ENCODE measurements around the gene EOLA2.

The EOLA2 gene

DNA sequence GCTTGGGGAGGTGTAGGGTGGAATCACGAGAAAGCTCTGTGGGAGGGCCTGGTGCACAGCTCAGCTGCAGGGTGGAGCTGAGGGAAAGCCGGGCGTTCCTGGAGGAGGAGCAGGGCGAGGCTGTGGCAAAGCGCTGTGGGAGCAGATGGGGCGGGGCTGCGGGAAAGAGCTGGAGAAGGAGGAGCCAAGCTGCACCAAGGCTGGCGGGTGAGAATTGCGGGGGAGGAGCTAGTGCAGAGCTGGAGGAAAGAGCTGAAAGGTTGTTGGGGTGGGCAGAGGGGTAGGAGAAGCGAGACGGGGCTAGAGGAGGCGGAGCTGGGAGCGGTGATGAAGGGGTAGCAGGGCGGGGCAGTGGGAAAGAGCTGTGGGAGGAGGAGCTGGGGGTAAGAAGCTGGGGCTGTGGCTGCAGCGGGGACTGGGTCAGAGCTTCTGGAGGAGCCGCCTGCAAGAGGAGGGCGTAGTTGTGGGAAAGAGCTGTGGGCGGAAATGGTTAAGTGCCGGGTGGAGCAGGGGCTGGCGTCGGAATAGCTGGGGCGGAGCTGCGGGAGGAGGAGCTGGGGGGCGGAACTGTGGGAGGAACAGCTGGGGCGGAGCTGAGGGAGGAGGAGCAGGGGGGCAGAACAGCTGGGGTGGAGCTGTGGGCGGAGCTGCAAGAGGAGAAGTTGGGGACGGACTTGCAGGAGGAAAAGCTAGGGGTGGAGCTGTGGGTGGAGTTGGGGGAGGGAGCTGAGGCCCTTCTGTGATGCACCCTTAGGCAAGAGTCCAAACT is 1.8 kb upstream of the EOLA2 start (continued):
- TF ChIP-seq ZNF645 (tag by site-specific recombination; IDR thresholded peaks at IDR 0.05) (no peak), ZNF157 (tag by site-specific recombination; IDR thresholded peaks at IDR 0.05) (no peak), ZNF335 (tag by site-specific recombination; conservative IDR thresholded peaks at IDR 0.05) (0 out of 2 replicates have a peak, but pooled peaks have one; percentile 21), SP7 (tag by site-specific recombination; IDR thresholded peaks at IDR 0.05) (peak; percentile 77), OSR2 (tag by site-specific recombination; IDR thresholded peaks at IDR 0.05) (peak; percentile 72; the same call in 1 of the 2 replicates), IKZF3 (tag by site-specific recombination; IDR thresholded peaks at IDR 0.05) (peak; percentile 69), REPIN1 (tag by site-specific recombination; IDR thresholded peaks at IDR 0.05; ENCODE audit: low read depth) (no peak), ZNF214 (tag by site-specific recombination; IDR thresholded peaks at IDR 0.05; ENCODE audit: borderline replicate concordance) (no peak), ZNF37A (tag by site-specific recombination; IDR thresholded peaks at IDR 0.05) (no peak), ZNF350 (tag by site-specific recombination; IDR thresholded peaks at IDR 0.05) (no peak), GFI1B (tag by site-specific recombination; IDR thresholded peaks at IDR 0.05) (no peak), ZNF391 (tag by site-specific recombination; IDR thresholded peaks at IDR 0.05; ENCODE audit: borderline replicate concordance, low read depth) (peak; percentile 54; the same call in 1 of the 2 replicates), ZNF596 (tag by site-specific recombination; IDR thresholded peaks at IDR 0.05) (no peak), ZNF670 (tag by site-specific recombination; IDR thresholded peaks at IDR 0.05; ENCODE audit: low read depth) (no peak), ZFP69B (tag by site-specific recombination; IDR thresholded peaks at IDR 0.05) (no peak), ZNF518A (tag by site-specific recombination; conservative IDR thresholded peaks at IDR 0.05; ENCODE audit: low read depth) (no peak), ZNF112 (tag by site-specific recombination; IDR thresholded peaks at IDR 0.05) (no peak), PRDM10 (tag by site-specific recombination; IDR thresholded peaks at IDR 0.05) (peak; percentile 75), KLF8 (tag by site-specific recombination; IDR thresholded peaks at IDR 0.05) (peak; percentile 91), ZNF548 (tag by site-specific recombination; IDR thresholded peaks at IDR 0.05) (no peak), PBX3 (CRISPR knock-in tag; IDR thresholded peaks at IDR 0.05) (0 out of 2 replicates have a peak, but pooled peaks have one; percentile 27)
- TF ChIP-seq, protein P1, sequence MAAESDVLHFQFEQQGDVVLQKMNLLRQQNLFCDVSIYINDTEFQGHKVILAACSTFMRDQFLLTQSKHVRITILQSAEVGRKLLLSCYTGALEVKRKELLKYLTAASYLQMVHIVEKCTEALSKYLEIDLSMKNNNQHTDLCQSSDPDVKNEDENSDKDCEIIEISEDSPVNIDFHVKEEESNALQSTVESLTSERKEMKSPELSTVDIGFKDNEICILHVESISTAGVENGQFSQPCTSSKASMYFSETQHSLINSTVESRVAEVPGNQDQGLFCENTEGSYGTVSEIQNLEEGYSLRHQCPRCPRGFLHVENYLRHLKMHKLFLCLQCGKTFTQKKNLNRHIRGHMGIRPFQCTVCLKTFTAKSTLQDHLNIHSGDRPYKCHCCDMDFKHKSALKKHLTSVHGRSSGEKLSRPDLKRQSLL (tag by site-specific recombination; IDR thresholded peaks at IDR 0.05) = no peak
- TF ChIP-seq, protein P2, sequence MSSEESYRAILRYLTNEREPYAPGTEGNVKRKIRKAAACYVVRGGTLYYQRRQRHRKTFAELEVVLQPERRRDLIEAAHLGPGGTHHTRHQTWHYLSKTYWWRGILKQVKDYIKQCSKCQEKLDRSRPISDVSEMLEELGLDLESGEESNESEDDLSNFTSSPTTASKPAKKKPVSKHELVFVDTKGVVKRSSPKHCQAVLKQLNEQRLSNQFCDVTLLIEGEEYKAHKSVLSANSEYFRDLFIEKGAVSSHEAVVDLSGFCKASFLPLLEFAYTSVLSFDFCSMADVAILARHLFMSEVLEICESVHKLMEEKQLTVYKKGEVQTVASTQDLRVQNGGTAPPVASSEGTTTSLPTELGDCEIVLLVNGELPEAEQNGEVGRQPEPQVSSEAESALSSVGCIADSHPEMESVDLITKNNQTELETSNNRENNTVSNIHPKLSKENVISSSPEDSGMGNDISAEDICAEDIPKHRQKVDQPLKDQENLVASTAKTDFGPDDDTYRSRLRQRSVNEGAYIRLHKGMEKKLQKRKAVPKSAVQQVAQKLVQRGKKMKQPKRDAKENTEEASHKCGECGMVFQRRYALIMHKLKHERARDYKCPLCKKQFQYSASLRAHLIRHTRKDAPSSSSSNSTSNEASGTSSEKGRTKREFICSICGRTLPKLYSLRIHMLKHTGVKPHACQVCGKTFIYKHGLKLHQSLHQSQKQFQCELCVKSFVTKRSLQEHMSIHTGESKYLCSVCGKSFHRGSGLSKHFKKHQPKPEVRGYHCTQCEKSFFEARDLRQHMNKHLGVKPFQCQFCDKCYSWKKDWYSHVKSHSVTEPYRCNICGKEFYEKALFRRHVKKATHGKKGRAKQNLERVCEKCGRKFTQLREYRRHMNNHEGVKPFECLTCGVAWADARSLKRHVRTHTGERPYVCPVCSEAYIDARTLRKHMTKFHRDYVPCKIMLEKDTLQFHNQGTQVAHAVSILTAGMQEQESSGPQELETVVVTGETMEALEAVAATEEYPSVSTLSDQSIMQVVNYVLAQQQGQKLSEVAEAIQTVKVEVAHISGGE (tag by site-specific recombination; conservative IDR thresholded peaks at IDR 0.05; ENCODE audit: low read depth) = 0 out of 2 replicates have a peak, but pooled peaks have one; percentile 29
